Lower leg skin (tissue), 4 donors: ENCODE data around the gene LMF2. TPM values are rescaled to one million over a fixed set of nuclear protein-coding genes. Genes with fewer than 3 reads are reported as not detected.

Experiments used
- DNase-seq, 2 donors: peaks; one replicate each; pipeline ENCODE4 v3.0.0-alpha.2; 2019; ENCODE audit warnings: low spot score in 2 of 2
- H3K4me3 ChIP-seq: fragments of 200-600 bp; sonication (generic); 2 replicates; pipeline ENCODE4 v1.5.1; 2017; ENCODE audit warnings: mild to moderate bottlenecking, low read depth; ENCODE audit not compliant: poor library complexity, severe bottlenecking
- POLR2A ChIP-seq, 2 donors: fragments of 450-650 bp; IDR thresholded peaks; one replicate each; pipeline ENCODE4 v1.6.1; 2016 to 2017; ENCODE audit warnings: antibody characterized with exemption in 2 of 2, mild to moderate bottlenecking in 1 of 2, moderate library complexity in 1 of 2
- whole genome bisulfite sequencing, 2 donors: methylation state at CpG; one replicate each; pipeline ENCODE4 v1.1.5; 2018; 5-methylcytosine and 5-hydroxymethylcytosine counted together
- intact Hi-C: fragments of 100-400 bp; cut with DNase I; formaldehyde crosslinking; loops from one replicate; pipeline ENCODE4 v1.15.0; 2023; ENCODE audit warnings: low total_unique reads
- total RNA-seq, 4 donors: library from RNA; depleted of rRNA; stranded (reverse); fragments of >200 nt; gene quantifications; one replicate each; pipeline ENCODE4 v1.1.0, GENCODE V29; 2016
- TF ChIP-seq, protein P1 (sequence below), 3 donors: fragments of 450-650 bp; IDR thresholded peaks; one replicate each; pipeline ENCODE4 v1.5.1; 2016; ENCODE audit warnings: antibody characterized with exemption in 3 of 3, mild to moderate bottlenecking in 3 of 3, moderate library complexity in 2 of 3

LMF2 gene
- total RNA-seq, 4 donors from 2014 or later = 34.8 to 47.2 (median 38.8) TPM

DNA sequence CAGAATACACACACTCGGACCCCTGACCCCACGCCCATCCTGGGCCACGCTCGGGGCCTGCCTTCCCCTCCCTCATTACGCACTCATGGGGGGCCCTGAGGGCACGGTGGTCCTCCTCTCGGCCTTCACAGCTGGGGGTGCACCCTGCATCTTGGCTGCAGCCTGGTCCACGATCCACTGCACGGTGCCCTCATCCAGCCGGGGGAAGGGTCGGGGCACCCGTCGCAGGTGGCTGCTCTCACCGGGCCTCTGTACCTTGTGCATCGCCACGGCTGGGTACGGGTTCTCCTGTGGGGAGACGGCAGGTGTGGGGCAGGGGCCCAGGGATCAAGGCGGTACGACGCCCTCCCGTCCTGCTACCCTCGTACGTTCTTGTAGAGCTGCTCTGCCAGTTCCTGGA is 43.1 kb downstream of the LMF2 start:
- intact Hi-C loops = no loop called here
- no peak for TF ChIP-seq POLR2A (IDR thresholded peaks at IDR 0.05)
- TF ChIP-seq, protein P1, sequence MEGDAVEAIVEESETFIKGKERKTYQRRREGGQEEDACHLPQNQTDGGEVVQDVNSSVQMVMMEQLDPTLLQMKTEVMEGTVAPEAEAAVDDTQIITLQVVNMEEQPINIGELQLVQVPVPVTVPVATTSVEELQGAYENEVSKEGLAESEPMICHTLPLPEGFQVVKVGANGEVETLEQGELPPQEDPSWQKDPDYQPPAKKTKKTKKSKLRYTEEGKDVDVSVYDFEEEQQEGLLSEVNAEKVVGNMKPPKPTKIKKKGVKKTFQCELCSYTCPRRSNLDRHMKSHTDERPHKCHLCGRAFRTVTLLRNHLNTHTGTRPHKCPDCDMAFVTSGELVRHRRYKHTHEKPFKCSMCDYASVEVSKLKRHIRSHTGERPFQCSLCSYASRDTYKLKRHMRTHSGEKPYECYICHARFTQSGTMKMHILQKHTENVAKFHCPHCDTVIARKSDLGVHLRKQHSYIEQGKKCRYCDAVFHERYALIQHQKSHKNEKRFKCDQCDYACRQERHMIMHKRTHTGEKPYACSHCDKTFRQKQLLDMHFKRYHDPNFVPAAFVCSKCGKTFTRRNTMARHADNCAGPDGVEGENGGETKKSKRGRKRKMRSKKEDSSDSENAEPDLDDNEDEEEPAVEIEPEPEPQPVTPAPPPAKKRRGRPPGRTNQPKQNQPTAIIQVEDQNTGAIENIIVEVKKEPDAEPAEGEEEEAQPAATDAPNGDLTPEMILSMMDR (IDR thresholded peaks at IDR 0.05) = no peak
- 92 to 93% methylated on average over 22 to 24 of the region's 24 CpGs for WGBS, 2 donors
- no peak overlapping the region for H3K4me3 ChIP-seq
- DNase-seq = no peak

DNA sequence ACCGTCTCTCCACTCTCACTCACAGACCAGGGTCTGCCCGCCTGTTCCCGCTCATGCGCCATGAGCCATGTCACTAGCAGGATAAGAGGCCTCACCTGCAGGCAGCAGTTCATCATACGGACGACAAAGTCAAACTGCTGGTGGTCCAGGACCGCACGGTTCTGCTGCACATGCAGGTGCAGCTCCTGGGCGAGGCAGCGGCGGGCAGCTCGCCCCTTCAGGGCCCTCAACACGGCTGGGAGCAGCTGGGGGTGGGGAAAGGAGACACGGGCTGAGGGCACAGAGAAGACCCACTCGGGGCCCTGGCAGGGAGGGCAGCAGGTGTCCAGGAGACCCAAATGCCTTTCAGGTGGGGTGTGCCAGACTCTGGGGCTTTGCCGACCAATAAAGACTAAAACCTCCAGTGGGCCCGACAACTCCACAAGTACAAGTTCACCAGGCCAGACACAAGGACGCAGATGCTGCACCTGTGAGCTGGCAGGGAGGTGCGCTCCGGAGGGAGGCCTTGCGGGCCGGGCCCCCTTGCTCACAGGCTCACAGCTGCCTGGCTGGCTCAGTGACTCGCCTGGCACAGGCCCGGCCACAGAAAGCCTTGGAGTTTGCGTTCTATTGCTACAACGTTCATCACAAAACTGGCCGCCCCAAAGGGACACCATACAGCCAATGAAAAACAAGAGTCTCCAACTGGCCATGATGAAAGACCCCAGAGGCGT is 44.2 kb downstream of the LMF2 start:
- DNase-seq = no peak
- WGBS, 2 donors = 89 to 91% methylated on average over 22 to 27 of the region's 28 CpGs
- intact Hi-C loops = no loop called here
- TF ChIP-seq, protein P1 (IDR thresholded peaks at IDR 0.05) = no peak
- TF ChIP-seq POLR2A (IDR thresholded peaks at IDR 0.05) = no peak
- no peak overlapping the region for H3K4me3 ChIP-seq

- no peak for DNase-seq
- intact Hi-C loops = no loop called here
- TF ChIP-seq, protein P1 (IDR thresholded peaks at IDR 0.05) = no peak
- TF ChIP-seq POLR2A (IDR thresholded peaks at IDR 0.05) = no peak
- WGBS, 2 donors = 85 to 94% methylated on average over 17 to 21 of the region's 30 CpGs
- H3K4me3 ChIP-seq = no peak overlapping the region
These were observed 45.4 kb downstream of the LMF2 start for GRCh38 chr22:50461979-50462540.

GRCh38 chr22:50461536-50461935 is 46.0 kb downstream of the LMF2 start:
- DNase-seq = no peak
- 94 to 95% methylated on average over 17 to 23 of the region's 26 CpGs for WGBS, 2 donors
- intact Hi-C loops = no loop called here
- TF ChIP-seq, protein P1 (IDR thresholded peaks at IDR 0.05) = no peak
- TF ChIP-seq POLR2A (IDR thresholded peaks at IDR 0.05) = no peak
- no peak overlapping the region for H3K4me3 ChIP-seq

- 64 to 75% methylated on average over 17 of the region's 17 CpGs for WGBS, 2 donors
- no peak for TF ChIP-seq POLR2A (IDR thresholded peaks at IDR 0.05)
- TF ChIP-seq, protein P1 (IDR thresholded peaks at IDR 0.05) = no peak
- no peak overlapping the region for H3K4me3 ChIP-seq
- DNase-seq = peak in 1 of 2 donors; percentile 45
- intact Hi-C loops = no loop called here
These were observed 46.6 kb downstream of the LMF2 start for GRCh38 chr22:50460938-50461337.
